GM21390 (cell line): Measurements from ENCODE around the gene CNTN4.
"Not testable (repeated sequence)": the region's sequence is repeated elsewhere in the genome, so short reads cannot be mapped to it uniquely, and the experiment has no call there.

Experiments used
- ATAC-seq: cut with Tn5 transposase; IDR thresholded peaks from one replicate; pipeline ENCODE4 v1.9.1; 2021; ENCODE audit not compliant: unreplicated experiment

CNTN4 gene

DNA sequence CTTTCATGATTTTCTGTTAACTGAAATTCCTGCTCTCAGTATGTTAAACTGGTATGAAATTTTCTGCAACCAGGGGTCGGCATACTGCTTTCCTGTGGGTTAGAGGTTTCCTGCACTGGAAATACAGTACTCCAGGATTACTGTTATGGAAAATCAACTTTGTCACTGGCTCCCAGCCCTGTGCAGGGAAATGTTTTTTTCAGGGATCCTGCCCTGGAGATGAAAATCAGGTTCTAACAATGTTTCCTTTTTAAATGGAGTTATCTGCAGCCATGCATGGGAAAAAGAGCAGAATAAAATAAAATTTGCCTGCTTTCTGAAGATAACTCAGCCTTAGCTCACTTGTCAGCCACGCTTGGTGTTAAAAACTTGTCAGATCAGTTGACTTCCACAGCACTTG, 791.1 kb downstream of the CNTN4 start:
- no peak for ATAC-seq

DNA sequence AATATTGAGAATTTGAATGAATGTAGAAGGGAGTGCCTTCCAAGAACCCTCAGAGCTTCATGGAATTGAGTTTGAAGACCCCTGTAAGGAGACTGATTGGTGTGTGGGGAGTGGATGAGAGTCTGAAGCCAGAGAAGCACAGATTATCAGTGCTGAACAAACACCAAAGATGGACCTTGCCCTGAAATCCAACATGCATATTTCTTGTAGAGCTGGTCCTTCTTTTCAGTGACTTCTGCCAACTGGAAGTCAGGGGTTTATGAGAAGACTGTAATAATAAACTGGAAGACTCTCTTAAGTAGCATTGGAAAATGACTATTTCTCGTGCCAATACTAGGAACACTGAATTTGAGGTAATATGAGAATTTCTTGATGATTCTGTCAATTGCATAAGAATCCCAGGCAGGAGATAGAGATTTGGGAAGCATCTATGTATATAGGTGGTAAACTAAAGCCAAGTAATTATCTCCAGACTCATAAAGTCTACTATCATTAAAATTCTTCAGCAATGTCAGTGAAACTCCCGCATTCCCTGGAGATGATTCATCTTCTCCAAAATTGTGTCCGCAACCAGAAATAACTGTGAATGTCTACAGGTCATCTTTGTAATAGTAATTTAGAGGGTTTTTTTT, 797.8 kb downstream of the CNTN4 start:
- no peak for ATAC-seq

DNA sequence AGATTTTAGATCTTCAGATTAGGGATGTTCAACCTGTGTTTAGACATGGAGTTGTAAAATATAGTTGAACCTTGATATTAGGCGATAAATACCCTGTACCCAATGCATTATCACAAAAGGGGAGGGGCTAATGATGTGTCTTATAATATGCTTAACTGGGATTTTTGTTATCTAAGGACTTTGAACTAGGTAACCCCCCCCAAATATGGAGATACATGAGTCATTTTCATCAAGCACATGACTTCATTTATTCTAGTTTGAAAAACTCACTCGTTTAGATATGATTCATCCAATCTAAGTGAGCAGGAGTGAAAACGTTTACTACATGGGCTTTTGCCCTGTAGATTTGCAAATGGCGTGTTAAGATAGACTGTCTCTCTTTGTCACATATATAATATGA, 799.2 kb downstream of the CNTN4 start:
- ATAC-seq, result no peak

DNA sequence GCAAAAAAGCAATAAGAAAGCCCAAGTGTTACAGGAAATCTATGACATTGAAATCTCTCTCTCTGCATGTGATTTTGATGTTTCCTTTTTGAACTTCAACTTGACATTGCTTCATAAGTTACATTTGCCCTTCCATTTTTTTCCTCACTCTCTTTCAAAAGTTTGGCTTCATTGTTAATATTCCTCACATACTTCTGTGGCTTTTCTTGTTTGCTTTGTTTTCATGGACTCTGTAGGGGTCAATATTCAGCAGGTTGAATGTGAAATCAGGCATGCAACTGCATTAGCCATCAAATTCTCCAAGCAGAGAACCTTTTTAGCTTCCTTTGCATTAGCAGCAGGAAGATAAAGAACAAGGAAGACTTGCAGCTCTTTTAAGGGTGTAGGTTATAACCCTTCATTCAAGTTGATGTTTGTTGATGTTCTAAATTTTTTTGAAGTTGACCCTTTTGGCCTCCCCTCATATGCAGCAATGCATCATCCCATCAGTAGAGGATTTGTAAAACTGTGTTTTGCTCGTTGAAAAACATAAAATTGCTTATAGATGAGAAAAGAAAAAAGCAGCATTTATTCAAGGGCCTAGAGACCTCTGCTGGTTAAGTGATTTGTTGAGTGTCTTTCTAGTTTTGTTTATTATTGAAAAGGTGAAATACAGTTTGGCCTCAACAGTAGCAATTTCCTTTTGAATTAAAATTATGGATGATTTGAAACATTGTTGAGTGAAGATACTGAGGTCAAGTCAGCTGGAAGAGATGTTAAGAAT, 800.1 kb downstream of the CNTN4 start:
- ATAC-seq, result no peak

DNA sequence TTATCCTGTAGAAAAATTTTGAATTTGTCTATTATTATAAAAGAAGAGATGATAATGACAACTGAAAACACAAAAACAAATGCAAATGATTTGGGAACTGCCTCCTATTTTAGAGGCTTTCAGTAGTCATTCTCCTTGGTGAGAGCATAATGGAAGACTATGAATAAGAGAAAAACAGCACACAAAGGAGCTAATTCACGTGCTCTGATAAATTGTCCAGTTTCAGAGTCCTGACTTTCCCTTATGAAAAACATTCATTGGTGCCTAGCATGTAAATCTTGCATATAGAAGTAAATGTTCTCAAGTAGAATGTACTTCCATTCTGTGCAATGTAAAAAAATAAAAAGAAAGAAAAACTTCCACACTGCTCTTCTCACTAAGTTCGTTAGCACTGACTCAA, 805.4 kb downstream of the CNTN4 start:
- no peak for ATAC-seq

DNA sequence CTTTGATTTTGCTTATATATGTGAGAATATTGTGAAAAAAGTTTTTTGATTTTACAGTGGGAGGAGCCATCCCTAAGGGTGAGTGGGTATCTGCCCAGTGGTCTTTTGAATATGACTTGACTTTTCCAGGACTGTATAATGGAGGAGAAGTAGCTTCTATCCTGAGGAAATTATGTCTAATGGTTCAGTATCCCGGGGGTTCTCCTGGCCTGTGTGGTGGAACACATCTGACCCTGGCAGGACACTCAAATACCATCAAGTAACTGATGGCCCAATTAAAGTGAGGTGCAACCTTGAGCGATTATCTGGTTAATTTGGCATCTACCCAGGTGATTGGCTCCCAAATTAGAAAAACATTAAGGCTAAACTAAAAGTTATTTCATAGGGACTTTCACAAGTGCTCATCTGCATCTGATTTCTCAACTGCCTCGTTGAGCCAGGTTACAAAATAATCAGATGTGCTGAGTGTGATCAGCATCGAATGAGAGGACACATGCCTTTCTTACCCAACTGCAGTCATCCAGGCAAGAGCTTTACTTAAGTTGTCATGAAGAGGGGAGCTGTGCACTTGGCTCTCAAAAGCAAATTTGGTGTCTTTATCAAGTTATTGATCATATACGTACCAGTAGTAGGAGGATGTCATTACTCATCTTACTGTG, 810.2 kb downstream of the CNTN4 start:
- ATAC-seq, result no peak

DNA sequence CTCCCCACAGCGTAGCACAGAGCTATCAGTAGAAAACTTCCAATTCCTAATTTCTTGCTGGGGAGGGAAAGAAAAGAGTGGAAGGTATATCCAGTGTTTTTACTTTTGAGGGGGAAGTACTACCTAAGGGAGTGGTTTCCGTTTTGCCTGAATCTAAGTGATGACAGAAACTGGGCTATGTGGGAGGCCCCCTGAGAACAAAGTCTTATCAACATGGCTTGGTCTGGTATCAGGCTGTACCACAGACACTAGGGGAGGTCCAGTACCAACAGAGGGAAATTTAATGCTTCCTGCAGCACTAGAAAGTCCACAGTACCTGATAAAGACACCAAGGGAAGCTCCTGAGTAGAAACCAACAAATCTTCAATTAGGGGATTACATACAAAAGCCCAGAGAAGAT, 812.3 kb downstream of the CNTN4 start:
- no peak for ATAC-seq

DNA sequence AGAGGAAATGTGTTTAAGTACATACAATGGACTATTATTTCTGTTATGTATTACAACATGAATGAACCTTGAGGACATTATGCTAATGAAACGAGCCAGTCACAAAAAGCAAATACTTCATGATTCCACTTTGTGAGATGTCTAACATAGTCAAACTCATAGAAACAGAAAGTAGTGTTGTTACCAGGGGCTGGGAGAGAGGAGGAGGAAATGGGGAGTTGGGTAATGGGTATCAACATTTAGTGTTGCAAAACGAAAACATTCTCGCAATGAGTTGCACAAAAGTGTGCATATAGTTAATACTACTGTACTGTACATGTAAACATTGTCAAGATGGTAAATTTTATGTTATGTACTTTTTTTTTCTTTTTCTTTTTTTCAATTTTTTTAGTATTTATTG, 817.2 kb downstream of the CNTN4 start:
- ATAC-seq, result no peak

DNA sequence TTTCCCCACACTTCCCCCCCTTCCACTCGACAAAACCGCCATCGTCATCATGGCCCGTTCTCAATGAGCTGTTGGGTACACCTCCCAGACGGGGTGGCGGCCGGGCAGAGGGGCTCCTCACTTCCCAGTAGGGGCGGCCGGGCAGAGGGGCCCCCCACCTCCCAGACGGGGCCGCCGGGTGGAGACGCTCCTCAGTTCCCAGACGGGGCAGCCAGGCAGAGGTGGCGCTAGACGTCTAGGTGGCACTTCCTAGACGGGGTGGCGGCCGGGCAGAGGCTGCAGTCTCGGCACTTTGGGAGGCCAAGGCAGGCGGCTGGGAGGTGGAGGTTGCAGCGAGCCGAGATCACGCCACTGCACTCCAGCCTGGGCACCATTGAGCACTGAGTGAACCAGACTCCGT, 818.0 kb downstream of the CNTN4 start:
- not testable (repeated sequence) for ATAC-seq

DNA sequence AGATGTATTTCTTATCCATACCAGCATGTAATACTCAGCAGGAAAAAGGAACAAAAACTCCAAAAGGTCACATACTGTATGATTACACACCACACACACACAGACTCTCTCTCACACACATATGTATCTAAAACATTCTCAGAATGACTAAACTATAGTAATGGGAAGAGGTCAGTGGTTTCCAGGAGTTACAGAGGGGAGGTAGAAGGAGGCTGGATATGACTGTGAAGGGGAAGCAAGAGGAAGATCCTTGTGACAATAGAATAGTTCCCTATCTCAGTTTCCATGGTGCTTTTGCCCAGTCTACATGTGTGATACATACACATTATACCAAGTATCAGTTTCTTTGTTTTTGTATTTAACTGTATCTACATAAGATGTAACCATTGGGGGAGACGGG, 821.4 kb downstream of the CNTN4 start:
- peak; percentile 52 for ATAC-seq

DNA sequence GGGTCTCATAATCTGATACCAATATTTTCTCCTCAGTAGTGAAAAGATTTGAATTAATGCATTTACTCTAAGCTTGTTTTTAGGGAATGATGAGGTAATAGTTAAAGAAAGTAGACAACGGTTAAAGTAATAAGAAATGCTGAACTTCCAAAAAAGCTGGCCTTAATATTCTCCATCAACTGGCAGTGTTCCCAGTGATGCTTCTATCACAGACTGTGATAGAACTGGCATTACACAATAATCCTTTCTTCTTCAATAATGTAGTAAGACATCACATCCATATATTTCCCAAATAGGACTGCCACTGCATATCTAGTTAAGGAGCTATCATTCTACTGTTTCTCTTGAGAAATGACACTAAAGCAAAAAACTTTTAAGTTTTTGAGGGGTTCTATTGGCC, 822.8 kb downstream of the CNTN4 start:
- ATAC-seq, result no peak

DNA sequence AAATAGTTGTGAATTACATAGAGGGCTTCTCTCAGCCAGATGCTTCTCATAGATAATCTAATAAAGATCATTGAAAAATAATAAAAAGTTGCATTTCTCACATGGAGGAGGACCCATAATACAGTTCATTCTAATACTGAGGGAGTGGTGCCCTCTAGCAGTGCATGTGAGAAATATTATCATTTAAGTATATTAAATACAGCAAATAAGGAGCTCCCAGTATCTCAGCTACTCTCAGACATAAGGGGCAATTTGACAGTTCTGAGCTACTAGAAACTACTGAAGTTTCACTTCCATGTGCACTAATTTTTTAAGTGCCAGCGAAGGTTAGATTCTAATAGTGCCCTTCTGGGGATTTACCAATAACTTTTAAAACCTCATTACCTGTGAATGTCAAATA, 823.2 kb downstream of the CNTN4 start:
- peak; percentile 59 for ATAC-seq

DNA sequence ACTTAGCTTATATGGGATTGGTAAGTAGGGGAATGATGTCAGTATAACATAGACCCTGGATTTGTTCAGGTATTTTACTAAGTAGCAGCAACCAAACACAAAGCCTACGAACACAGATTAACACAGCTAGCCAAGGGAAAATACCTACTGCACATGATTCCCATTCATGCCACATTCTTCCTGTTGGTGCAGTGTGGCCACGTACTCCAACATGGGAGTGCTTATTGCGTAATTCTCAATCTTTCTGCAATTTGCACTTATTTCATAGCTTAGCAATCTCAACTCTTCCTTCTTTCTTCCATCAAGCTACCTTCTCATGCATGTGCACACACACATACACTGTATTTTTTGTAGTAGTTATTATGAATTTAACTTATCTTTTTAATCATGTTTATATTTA, 824.7 kb downstream of the CNTN4 start:
- ATAC-seq, result no peak

DNA sequence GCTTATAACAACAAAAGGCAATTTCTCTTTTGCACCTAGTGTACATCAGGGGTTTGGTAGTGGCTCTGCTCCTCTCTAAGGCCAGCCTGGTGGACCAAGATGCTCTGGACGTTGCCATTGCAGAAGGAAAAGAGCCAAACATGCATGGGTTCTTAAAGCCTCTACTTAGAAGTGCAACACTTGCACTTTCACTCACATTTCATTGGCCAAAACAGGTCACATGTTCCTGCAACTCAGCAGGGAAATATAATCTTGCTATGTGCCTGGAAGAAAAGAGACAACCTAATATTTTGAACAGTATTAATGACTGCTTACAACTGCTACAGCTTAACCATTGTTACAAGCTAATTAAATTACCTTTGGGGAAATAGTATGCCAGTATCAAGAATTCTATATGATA, 828.6 kb downstream of the CNTN4 start:
- no peak for ATAC-seq

DNA sequence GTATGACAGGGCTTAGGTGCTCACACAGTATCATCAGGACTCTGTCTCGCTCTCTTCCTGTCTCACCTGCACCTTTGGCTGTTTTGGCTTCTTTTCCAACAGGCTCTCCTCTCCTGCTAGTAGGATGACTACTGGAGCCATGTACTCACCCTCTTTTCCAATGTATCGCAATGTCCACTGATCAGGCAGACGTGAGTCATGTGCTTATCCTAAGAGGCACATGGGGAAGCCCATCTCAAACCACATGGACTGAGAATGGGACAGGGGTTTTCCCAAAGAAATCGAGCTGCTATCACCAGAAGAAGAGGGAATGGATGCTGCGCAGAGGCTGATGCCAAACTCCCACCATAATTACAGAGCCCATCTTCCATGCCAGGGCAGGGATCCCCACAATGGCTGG, 830.9 kb downstream of the CNTN4 start:
- ATAC-seq, result no peak

DNA sequence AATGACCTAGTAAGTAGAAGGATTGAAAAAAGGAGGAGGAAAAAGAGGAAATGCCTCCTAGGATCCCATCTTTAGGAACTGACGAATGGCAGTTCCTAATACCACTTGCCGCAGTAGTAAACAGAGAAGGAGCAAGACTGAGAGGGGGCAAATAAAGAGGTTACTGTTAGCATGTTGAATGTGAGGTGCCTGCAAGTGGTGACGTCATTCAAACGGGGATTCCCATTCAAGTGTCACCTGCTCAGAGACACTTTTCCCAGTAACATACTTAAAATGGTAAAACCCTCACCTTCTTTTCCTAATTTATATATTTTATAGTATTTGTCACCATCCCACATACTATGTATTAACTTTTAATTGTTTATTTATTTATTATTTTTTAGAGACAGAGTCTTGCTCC, 832.6 kb downstream of the CNTN4 start:
- no peak for ATAC-seq

DNA sequence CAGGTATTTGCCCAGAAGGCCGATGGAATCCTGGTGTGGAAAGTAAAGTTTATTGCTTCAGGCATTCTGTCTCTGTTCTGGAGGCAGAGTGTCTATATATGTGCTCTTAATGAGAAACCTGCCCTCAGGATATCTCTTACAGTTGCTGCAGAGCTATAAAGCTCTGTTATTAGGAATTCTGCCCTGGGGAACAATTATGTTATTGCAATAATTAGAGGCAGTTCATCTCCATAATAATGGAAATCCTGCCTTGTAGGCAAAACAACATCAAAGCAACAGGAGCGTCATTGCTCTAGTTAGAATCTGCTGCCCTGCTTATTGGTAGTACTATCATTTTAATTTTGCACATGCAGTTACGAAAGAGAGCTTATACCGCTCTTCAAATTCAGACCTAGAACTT, 835.9 kb downstream of the CNTN4 start:
- no peak for ATAC-seq

DNA sequence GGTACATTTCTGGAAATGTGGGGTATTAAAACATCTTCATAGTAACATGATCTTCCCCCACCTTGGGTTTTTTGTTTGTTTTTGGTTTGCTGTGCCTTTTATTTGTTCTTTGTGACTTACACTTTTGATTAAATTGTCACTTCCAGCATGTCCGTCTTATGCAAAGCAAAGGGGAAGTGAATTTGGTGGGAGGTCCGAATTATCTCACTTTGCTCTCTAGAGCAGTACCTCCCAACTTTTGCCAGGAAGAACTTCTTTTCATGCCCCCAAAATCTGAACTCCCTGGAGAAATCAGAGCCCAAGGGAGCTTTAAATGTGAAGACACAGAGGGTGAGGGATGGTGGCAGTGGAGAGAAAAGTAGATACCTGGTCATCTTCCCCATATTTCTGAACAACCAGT, 838.4 kb downstream of the CNTN4 start:
- no peak for ATAC-seq

DNA sequence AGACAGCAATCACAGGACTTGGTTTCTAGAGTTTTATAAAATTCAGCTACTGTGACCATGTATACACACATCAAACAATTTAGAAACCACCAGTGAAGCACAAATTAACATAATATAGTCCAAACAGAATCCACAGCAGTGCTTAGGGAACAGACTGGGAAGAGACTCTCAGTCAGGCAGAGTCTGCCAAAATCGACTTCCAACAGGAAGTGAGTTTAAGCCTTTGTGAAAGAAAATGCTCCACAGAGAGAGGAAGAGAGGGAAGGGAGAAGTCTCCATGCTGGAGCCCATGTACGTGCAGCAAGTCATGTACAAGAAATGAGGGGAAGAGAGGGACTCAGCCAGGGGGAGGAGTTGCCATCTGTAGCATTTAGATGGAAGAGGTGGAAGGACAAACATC, 838.9 kb downstream of the CNTN4 start:
- ATAC-seq, result no peak

DNA sequence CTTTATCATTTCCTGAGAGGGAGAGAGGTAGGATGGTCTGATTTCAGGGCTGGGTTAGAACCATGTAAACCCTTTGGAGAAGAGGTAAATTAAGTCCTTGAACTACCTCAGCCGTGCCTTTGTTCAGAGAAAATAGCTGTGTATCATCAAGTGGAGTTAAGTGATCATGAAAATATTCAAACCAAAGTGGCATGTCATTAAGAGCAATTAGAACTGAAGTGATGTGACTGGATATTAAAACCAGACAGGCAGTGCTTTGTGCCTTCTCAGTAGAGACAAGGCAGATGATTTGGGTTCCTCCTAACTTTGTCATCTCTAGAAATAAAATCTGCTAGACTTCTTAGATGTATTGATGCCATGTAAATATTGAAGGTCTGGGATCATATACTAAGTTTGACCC, 840.0 kb downstream of the CNTN4 start:
- ATAC-seq, result no peak

DNA sequence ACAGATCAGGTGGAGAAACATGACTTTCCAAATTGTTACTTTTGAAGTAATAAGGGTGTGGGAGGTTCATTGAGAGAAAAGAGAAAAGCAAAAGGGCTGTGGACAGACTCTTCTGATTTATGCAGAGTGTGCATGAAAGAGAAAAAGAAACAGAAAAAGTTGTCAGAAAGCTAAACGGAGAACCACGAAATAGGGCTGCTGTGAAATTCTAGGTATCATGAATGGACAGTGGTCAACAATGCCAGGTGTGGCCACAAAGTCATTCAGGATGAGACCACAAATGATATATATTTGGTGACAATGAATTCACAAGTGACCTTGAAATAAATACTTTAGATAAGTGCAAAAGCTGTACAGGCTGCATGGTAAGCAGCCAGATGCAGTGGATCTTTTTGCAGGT, 841.4 kb downstream of the CNTN4 start:
- ATAC-seq, result no peak

DNA sequence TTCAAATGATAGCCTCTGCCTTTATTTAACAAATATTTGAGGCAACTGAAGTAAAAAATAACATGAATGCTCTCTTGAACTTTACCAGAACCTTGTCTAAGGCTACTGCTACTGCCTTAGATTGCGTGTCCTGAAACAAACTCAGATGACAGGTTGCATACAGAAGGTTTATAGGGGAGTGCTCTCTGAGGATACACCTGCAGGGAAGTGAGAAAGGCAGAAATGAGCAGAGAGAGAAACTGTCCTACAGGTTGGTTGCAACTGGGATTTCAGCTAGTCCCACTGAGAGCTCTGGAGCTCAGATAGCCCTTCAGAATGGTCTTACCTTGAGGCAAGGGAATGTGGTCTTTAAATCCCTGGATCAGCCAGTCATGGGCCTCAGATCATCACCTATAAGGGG, 846.0 kb downstream of the CNTN4 start:
- peak; percentile 94 for ATAC-seq
